ENCODE data around the gene S100A16.
"Not testable (repeated sequence)": the region's sequence is repeated elsewhere in the genome, so short reads cannot be mapped to it uniquely, and the experiment has no call there.

S100A16 gene, protein sequence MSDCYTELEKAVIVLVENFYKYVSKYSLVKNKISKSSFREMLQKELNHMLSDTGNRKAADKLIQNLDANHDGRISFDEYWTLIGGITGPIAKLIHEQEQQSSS

GRCh38 chr1:153612755-153613331 lies at the start of gene S100A16:
Gene S100A16 (minus strand): TSS chr1:153613137. CDS start chr1:153608151, 4,986 bp downstream.
- DNase-seq (ENCODE audit: low read depth in 2 of 2): no peak

DNA sequence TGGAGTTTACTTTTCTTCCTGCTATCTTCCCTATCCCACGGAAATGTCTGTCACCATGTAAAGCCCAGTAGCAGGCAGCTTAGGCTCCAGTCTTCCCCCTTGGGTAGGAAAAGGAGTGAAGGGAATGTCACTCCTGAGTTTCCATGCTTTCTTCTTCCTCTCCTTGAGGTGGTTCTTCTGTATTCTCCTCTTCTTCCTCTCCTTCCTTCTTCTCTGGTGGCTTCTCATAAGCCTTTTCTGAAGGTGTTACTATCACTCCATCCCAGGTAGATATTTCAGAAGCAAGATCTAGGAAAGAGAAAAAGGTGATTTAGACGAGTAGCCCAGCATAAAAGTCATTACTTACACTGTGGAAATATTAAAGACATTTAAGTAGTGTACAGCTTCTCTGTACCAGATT lies 49.3 kb upstream of the S100A16 start:
- no peak for DNase-seq (ENCODE audit: low read depth in 2 of 2)

DNA sequence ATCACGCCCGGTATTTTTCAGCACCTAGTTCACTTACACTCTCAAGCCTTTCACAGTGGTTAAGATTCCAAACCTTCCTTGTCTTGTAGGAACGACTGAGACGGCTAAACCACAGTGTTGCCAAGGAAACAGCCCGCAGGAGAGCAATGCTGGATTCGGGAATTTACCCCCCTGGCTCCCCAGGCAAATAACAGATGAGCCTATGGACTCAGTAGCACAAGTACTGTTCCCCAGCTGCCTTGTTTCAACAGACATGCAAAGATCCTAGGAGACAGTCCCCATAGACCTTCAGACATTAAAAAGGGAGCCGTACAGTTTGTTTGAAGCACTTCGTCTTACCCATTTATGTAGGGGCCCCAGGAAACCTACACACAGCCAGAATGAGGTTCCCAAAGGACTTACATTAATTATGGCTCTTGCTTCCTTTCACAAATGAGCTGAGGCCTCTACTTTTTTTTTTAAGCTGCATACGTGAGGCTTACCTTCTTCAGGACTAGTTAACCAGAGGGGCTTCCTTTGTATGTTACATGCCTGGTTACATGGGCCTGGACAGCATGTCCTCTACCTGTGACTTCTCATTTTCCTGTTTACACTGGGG lies 48.3 kb upstream of the S100A16 start:
- no peak for DNase-seq (ENCODE audit: low read depth in 2 of 2)

DNA sequence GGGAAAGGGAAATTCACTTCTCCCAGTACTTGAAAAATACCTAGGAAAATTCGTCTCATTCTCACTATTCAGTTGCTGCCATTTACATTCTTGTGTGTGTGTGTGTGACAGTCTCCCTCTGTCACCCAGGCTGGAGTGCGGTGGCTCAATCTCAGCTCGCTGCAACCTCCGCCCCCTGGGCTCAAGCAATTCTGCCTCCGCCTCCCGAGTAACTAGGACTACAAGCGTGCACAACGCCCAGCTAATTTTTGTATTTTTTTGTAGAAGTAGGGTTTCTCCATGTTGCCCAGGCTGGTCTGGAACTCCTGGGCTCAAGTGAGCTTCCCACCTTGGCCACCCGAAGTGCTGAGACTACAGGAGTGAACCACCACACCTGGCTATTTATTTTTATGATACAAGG lies 46.7 kb upstream of the S100A16 start:
- no peak for DNase-seq (ENCODE audit: low read depth in 2 of 2)

GRCh38 chr1:153659175-153659534 lies 46.2 kb upstream of the S100A16 start:
- DNase-seq (ENCODE audit: low read depth in 2 of 2): no peak

DNA sequence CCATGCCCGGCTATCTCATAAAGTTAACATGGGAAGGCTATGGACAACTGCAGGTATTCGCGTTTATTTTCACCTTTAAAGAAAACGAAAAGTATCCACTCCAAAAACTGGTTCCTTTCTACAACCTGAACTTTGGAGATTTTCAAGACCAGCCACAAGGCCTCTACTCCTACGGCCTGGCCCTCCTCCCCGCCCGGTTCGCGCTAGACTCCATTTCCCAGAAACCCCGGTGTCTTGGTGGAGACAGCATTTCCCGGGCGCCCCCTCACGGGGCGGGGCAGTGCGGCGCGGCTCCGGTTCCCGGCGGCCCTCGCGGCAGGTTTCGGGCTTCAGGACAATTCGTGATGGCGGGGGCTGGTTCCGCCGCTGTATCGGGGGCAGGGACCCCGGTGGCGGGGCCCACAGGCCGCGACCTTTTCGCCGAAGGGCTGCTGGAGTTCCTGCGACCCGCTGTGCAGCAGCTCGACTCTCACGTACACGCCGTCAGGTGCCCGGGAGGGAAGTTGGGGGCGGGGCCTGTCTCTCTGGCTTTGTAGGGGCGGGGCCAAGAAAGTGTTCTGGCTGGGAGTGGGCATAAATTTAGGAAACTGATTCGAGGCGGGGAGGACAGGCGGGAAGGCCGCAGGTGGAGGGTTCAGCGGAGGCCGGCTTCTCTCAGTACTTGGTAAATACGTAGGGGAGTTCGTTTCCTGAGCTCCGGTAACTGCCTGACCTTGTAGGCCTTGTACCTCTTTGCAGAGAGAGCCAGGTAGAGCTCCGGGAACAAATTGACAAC lies 45.6 kb upstream of the S100A16 start, which contains the start of gene SNAPIN:
TSS of gene SNAPIN (plus strand) at position 304 of the 775 bp plus-strand sequence. CDS start at position 345, 41 bp downstream.
- peak; percentile 80 to 88 for DNase-seq (ENCODE audit: low read depth in 2 of 2)

DNA sequence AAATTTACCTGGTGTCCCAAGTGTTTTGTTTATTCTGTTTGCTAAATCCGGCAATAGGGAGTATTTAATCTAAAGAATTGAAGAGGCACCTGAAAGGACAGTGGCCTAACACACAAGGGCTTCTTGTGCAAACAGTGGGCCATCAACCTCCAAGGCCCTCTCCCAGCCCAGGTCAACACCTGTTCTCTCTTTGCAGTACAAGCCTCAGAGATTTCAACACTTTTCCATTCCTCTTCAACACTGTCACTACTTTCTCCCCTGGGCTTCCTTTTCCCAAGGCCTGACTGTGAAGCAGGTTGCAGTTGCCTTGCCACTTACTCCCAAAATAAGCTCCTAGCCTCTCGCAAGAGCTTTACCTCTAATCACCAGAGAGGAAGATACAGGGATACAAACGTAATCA lies 42.4 kb upstream of the S100A16 start:
- DNase-seq (ENCODE audit: low read depth in 2 of 2): no peak

DNA sequence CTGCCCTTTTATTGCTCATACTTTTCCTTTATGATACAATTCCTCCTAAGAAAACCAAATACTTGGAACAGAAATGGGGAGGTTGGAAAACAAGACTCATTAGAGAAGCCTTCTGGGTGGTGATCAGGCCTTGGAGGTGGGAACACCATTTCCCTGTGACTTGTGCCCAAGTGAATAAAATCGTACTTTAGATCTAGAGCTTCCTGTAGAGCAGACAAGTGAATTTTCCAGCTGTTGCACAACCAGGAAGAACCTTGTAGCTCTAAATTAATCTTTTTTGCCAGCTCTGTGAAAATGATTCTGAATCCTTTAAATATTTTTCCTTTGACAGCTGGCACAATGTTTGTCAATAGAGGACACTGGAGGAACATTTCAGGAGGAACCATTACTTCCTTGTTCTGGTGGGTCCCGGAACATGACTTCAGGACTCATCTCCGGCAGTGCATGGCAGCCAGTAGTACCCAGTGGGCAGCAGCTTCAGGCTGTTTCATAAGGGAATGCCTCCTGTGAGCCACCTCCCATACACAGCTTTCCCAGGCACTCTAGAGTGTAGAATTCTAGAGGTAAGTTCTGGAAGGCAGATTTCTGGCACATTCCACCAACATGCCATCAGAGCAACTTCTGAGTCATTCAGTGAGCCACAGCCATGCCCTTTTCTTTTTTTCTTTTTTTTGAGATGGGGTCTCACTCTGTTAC lies 40.0 kb upstream of the S100A16 start:
- DNase-seq (ENCODE audit: low read depth in 2 of 2): no peak

GRCh38 chr1:153651771-153652170 lies 38.8 kb upstream of the S100A16 start:
- no peak for DNase-seq (ENCODE audit: low read depth in 2 of 2)

- DNase-seq (ENCODE audit: low read depth in 2 of 2): no peak
These were observed 36.9 kb upstream of the S100A16 start for GRCh38 chr1:153649863-153650235.

DNA sequence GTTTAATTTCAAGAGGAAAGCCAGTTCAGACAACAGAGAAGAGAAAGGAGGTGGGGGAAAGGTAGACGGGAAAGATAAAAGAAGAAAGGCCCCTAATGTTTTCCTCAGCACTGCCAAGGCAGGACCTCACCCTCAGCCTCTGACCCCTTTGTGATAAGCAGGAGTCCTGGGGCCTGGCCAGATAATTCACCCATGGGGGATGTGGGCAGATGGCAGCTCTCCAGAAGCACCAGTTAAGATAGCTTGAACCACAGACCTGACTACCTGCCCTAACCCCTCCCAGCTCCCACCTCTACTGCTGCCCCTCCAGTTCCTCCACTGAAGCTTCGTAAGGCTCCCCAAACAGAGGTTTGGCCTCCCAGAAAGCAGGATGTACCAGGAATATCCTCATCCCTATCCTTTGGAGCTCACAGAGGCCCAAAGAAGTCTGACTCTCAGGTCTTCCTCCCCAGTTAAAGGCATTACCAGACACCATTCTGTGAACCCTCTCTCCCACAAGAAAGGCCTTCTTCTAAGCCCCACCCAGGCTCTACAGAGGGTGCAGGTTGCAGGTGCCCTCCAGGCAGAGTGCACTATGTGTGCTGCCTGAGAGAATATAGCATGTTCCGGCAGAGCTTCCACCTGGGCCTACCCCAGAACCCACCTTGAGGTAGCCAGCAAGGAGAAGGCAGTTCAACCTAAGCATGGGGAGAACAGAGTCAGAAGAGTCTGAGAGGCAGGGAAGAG lies 36.4 kb upstream of the S100A16 start:
- no peak for DNase-seq (ENCODE audit: low read depth in 2 of 2)

DNA sequence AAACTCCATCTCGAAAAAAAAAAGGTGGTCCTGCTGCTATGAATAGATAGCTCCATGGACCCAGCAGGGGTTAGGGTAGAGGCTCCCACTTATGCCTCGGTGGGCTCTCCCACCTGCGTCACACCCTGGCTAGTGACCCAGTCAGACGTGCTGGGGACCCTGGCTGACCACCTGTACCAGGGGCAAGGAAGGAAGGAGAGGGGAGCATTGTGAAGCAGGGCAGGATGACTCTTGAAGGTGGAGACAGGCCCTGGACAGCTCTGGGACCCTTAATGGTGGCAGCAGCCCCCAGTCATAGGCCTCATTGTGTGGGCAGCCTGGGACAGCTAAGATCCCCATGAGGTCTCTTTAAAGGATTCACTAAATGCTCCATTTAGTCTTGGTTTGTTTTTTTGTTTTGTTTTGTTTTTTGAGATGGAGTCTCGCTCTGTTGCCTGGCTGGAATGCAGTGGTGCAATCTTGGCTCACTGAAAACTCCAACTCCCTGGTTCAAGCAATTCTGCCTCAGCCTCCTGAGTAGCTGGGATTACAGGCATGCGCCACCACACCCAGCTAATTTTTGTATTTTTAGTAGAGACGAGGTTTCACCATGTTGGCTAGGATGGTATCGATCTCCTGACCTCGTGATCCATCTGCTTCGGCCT lies 35.2 kb upstream of the S100A16 start:
- DNase-seq (ENCODE audit: low read depth in 2 of 2): no peak

DNA sequence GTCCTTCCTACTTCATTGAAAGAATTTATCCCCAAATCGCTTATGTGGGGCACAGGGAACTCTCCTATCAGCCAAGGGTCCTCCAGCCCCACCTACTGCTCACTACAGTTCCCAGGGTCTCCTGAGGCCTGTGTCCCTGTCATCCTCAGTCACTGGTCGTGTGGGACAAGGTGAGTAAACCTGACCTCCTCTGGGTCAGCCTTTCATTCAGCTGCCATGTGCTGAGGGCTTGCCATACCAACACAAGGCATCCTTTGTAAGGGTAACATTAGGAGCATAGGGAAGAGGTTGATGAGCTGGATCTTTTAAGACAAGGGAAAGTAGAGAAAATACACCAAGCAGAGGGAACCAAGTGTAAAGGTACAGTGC lies 34.4 kb upstream of the S100A16 start:
- no peak for DNase-seq (ENCODE audit: low read depth in 2 of 2)

DNA sequence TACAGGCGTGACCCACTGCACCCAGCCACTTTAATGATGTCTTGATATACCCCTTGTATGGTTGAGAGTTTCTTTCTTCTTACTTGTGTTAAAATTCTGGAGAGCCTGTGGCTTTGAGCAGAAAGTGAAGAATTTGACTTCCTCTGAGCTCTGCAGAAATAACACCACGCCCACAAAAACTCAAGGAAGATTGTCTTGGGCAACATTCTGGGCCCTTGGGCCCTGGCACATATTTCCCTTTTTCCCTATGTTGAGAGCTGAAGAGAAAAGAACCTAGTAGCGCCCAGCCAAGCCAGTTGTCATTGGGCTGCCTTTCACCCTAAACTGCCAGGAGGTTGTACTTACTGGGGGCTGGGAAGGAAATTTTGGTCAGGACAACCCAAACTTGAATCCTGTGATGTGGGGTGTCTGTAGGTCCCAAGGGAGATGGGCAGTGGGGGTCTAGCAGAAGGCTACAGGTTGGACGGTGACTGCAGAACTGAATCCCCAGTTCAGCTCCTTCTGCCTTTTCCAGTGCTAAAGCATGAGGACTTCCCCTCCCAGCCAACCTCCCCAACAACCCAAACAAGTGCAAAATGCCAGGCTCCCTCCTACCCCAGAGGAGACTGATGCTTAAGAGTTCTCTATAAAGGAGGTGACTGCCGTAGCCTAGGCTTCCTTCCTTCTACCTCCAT lies 33.9 kb upstream of the S100A16 start:
- no peak for DNase-seq (ENCODE audit: low read depth in 2 of 2)

DNA sequence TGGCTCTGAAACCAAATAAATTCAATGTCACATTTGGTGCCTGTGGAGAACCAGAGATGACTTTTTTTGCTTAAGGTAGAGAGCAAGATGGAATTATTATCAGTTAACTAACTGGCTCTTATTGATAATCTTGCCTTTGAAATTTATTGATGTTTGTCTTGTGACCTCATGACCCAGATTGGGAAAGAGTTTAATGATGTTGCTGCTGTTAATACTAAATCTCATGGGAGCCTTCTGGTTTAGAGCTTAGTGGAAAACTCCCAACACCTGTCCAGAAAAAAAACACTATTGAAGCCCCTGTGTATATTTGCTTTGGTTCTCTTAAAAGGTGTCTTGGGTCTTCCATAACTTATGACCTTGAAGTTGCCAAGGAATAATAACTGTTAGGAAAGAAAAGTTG lies 30.9 kb upstream of the S100A16 start:
- no peak for DNase-seq (ENCODE audit: low read depth in 2 of 2)

DNA sequence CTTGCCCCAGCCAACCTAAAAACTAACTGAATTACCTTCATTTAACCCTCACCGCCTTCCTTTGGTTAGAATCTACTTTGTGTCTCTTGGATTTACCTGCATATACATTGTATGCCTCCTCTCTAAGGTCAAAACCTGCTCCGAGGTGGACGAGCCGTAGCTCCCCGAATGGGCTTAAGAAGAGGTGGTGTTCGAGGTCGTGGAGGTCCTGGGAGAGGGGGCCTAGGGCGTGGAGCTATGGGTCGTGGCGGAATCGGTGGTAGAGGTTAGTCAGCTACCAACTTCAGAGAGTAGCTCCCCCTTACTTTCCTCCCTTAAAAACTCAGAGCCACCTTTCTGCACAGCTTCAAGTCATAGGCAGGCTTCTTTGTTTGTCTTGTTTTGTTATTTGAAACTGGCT lies 30.2 kb upstream of the S100A16 start:
- no peak for DNase-seq (ENCODE audit: low read depth in 2 of 2)

DNA sequence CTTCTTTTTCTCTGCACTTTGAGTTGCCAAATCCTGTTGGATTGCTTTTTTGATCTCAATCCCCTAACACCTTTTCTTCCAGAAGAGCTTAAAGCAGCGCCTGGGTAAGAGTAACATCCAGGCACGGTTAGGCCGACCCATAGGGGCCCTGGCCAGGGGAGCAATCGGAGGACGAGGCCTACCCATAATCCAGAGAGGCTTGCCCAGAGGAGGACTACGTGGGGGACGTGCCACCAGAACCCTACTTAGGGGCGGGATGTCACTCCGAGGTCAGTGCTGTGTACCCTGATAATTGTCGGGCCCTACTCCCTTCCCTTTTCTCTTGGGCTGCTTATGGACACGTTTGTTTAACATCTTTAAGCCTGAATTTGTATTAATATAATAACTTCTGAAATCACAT lies 29.2 kb upstream of the S100A16 start:
- DNase-seq (ENCODE audit: low read depth in 2 of 2): no peak

GRCh38 chr1:153640861-153641260 lies 27.9 kb upstream of the S100A16 start:
- no peak for DNase-seq (ENCODE audit: low read depth in 2 of 2)

DNA sequence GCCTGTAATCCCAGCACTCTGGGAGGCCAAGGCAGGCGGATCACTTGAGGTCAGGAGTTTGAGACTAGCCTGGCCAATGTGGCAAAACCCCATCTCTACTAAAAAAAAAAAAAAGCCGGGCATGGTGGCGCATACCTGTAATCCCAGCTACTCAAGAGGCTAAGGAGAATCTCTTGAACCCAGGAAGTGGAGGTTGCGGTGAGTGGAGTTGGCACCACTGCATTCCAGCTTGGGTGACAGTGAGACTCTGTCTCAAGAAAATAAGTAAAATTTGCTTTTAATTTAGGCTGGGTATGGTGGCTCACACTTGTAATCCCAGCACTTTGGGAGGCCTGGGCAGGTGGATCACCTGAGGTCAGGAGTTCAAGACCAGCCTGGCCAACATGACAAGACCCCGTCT lies 27.3 kb upstream of the S100A16 start:
- not testable (repeated sequence) for DNase-seq (ENCODE audit: low read depth in 2 of 2)

GRCh38 chr1:153639280-153639679 lies 26.3 kb upstream of the S100A16 start:
- DNase-seq (ENCODE audit: low read depth in 2 of 2): no peak

GRCh38 chr1:153638261-153638660 lies 25.3 kb upstream of the S100A16 start:
- no peak for DNase-seq (ENCODE audit: low read depth in 2 of 2)

Measured in stimulated activated CD8-positive, alpha-beta memory T cell treated with anti-CD3 and anti-CD28 coated beads, Interleukin-7, amount 100 ng/mL, for 4 hours (primary cell).